KMS-11 (cell line): ENCODE data around the gene SOCS2.

Experiments used
- H2AFZ ChIP-seq: fragments of 200-600 bp; sonication (generic); 2 replicates; pipeline ENCODE4 v1.6.1; 2016; ENCODE audit warnings: antibody characterized with exemption, mixed run types, low read depth
- H3K27ac ChIP-seq: fragments of 200-600 bp; sonication (generic); 2 replicates; pipeline ENCODE4 v1.6.1; 2016; ENCODE audit warnings: mild to moderate bottlenecking, mixed run types
- H3K27me3 ChIP-seq: fragments of 200-600 bp; sonication (generic); 2 replicates; pipeline ENCODE4 v1.6.1; 2017; ENCODE audit warnings: mild to moderate bottlenecking, low read depth, mixed run types, moderate library complexity; ENCODE audit not compliant: insufficient read depth
- H3K36me3 ChIP-seq: fragments of 200-600 bp; sonication (generic); 2 replicates; pipeline ENCODE4 v1.6.1; 2017; ENCODE audit warnings: mild to moderate bottlenecking, mixed run types; ENCODE audit not compliant: insufficient read depth
- H3K4me1 ChIP-seq: fragments of 200-600 bp; sonication (generic); 2 replicates; pipeline ENCODE4 v1.6.1; 2016; ENCODE audit warnings: mild to moderate bottlenecking, low read depth, mixed run types; ENCODE audit not compliant: poor library complexity, severe bottlenecking
- H3K4me2 ChIP-seq: fragments of 200-600 bp; sonication (generic); 2 replicates; pipeline ENCODE4 v1.7.0; 2016; ENCODE audit warnings: mild to moderate bottlenecking, mixed run types
- H3K4me3 ChIP-seq: fragments of 200-600 bp; sonication (generic); IDR thresholded peaks from 2 replicates; pipeline ENCODE4 v1.6.1; 2017; ENCODE audit warnings: low read depth, low read length, mixed read lengths; ENCODE audit not compliant: insufficient read depth
- H3K79me2 ChIP-seq: fragments of 200-600 bp; sonication (generic); 2 replicates; pipeline ENCODE4 v1.6.1; 2016; ENCODE audit warnings: low read depth, mixed run types; ENCODE audit not compliant: insufficient read depth
- H3K9ac ChIP-seq: fragments of 200-600 bp; sonication (generic); 2 replicates; pipeline ENCODE4 v1.6.1; 2016; ENCODE audit warnings: mild to moderate bottlenecking, mixed run types
- H4K20me1 ChIP-seq: fragments of 200-600 bp; sonication (generic); 2 replicates; pipeline ENCODE4 v1.6.1; 2016; ENCODE audit warnings: mild to moderate bottlenecking, mixed run types; ENCODE audit not compliant: insufficient read depth
- CTCF ChIP-seq: fragments of 200-600 bp; sonication (generic); conservative IDR thresholded peaks from 2 replicates; pipeline ENCODE4 v1.6.1; 2017; ENCODE audit warnings: low read depth, mild to moderate bottlenecking, antibody characterized with exemption, low read length, moderate library complexity, mixed read lengths

The SOCS2 gene

GRCh38 chr12:93569301-93569655 lies 3.2 kb upstream of the SOCS2 start:
- Histone ChIP-seq H3K4me1 (no peaks in the 10 kb centered on the region), H3K27me3 (no peaks in the 10 kb centered on the region), H3K27ac (no peak overlapping the region), H2AFZ (peak overlapping the region; percentile 84; the same call in 1 of the 2 replicates), H3K4me3 (no peak overlapping the region), H3K9ac (no peak overlapping the region), H4K20me1 (no peaks in the 10 kb centered on the region), H3K79me2 (no peaks in the 10 kb centered on the region), H3K36me3 (no peaks in the 10 kb centered on the region), H3K4me2 (peak overlapping the region; percentile 69)
- no peak for TF ChIP-seq CTCF

GRCh38 chr12:93569656-93570551 lies 2.6 kb upstream of the SOCS2 start:
- Histone ChIP-seq H3K79me2 (no peaks in the 10 kb centered on the region), H2AFZ (peak overlapping the region; percentile 84), H3K4me2 (peak overlapping the region; percentile 69), H3K27me3 (no peaks in the 10 kb centered on the region), H3K4me3 (no peak overlapping the region), H3K4me1 (no peaks in the 10 kb centered on the region), H3K27ac (peak overlapping the region; percentile 92), H3K9ac (peak overlapping the region; percentile 90), H3K36me3 (no peaks in the 10 kb centered on the region), H4K20me1 (no peaks in the 10 kb centered on the region)
- TF ChIP-seq CTCF = peak; percentile 65

GRCh38 chr12:93570552-93571364 lies 1.7 kb upstream of the SOCS2 start:
- H3K27me3 ChIP-seq = no peaks in the 10 kb centered on the region
- H3K4me2 ChIP-seq = peak overlapping the region; percentile 50
- H3K4me3 ChIP-seq = no peak overlapping the region
- no peak for TF ChIP-seq CTCF
- H3K79me2 ChIP-seq = no peaks in the 10 kb centered on the region
- peak overlapping the region; percentile 92 for H3K27ac ChIP-seq
- no peaks in the 10 kb centered on the region for H3K36me3 ChIP-seq
- H3K4me1 ChIP-seq = no peaks in the 10 kb centered on the region
- H4K20me1 ChIP-seq = no peaks in the 10 kb centered on the region
- peak overlapping the region; percentile 90 for H3K9ac ChIP-seq
- H2AFZ ChIP-seq = peak overlapping the region; percentile 84

- H3K27ac ChIP-seq = peak overlapping the region; percentile 92
Observed at GRCh38 chr12:93571365-93571924, 1.0 kb upstream of the SOCS2 start.

More at GRCh38 chr12:93571365-93571924, 1.0 kb upstream of the SOCS2 start:
- Histone ChIP-seq H3K27me3 (no peaks in the 10 kb centered on the region), H3K4me1 (no peaks in the 10 kb centered on the region), H3K79me2 (no peaks in the 10 kb centered on the region), H3K9ac (peak overlapping the region; percentile 90), H2AFZ (peak overlapping the region; percentile 84), H3K4me3 (no peak overlapping the region), H3K36me3 (no peaks in the 10 kb centered on the region), H3K4me2 (peak overlapping the region; percentile 50; the same call in 1 of the 2 replicates), H4K20me1 (no peaks in the 10 kb centered on the region)
- 0 out of 2 replicates have a peak, but pooled peaks have one; percentile 28 for TF ChIP-seq CTCF
